AG09309 (cell line): ENCODE data around the gene PLEK2.

Source experiments
- DNase-seq: peaks from one replicate; pipeline ENCODE4 v3.0.0-alpha.2; 2010; ENCODE audit warnings: low read depth
- H3K4me3 ChIP-seq: 2 replicates; pipeline ENCODE4 v1.5.1; 2011; ENCODE audit warnings: mild to moderate bottlenecking, low read depth, low read length, moderate library complexity; ENCODE audit not compliant: control insufficient read depth
- CTCF ChIP-seq: IDR thresholded peaks from 2 replicates; pipeline ENCODE4 v1.5.1; 2011; ENCODE audit warnings: mild to moderate bottlenecking, low read depth, low read length, inconsistent platforms; ENCODE audit not compliant: insufficient read depth, control insufficient read depth; ENCODE audit errors: missing control alignments

Gene PLEK2

GRCh38 chr14:67449096-67449495 is 37.1 kb upstream of the PLEK2 start:
- H3K4me3 ChIP-seq, result no peak overlapping the region
- no peak for TF ChIP-seq CTCF
- DNase-seq, result no peak

GRCh38 chr14:67447033-67447381 is 35.0 kb upstream of the PLEK2 start:
- no peak for DNase-seq
- H3K4me3 ChIP-seq, result no peak overlapping the region
- no peak for TF ChIP-seq CTCF

- no peak for TF ChIP-seq CTCF
- DNase-seq, result no peak
- no peak overlapping the region for H3K4me3 ChIP-seq
Observed at GRCh38 chr14:67446371-67447032, 34.5 kb upstream of the PLEK2 start.

- no peak overlapping the region for H3K4me3 ChIP-seq
- no peak for TF ChIP-seq CTCF
- DNase-seq, result no peak
Observed at GRCh38 chr14:67444395-67444794, 32.4 kb upstream of the PLEK2 start.

GRCh38 chr14:67442139-67442906 is 30.4 kb upstream of the PLEK2 start:
- DNase-seq, result no peak
- H3K4me3 ChIP-seq, result no peak overlapping the region
- no peak for TF ChIP-seq CTCF

GRCh38 chr14:67441672-67442071 is 29.7 kb upstream of the PLEK2 start:
- no peak overlapping the region for H3K4me3 ChIP-seq
- no peak for DNase-seq
- no peak for TF ChIP-seq CTCF
